GM18519 (cell line): ENCODE results near the gene PRKCE.

Experiments used
- ATAC-seq: cut with Tn5 transposase; IDR thresholded peaks from one replicate; pipeline ENCODE4 v1.9.1; 2021; ENCODE audit warnings: mild to moderate bottlenecking, moderate library complexity; ENCODE audit not compliant: unreplicated experiment, low FRiP score

The PRKCE gene

DNA sequence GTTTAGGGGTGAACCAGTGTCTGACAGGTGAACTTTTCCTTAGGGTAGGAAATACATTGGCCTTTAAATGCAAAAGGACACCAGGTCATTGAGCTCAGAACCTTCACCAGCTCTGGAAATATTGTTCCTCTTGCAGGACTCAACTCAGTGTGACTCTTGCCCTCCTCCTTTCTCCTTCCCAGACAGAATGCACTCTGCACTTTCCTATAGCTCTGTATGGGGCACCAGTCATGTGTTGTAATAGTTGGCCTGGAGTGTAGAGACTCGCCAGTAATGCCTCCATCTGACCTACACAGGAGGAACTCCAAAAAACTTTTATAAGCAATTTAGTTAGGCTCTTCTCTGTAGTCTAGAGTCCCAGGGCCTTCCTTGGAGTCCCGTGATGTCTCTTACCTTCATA lies 397.2 kb downstream of the PRKCE start:
- no peak for ATAC-seq

DNA sequence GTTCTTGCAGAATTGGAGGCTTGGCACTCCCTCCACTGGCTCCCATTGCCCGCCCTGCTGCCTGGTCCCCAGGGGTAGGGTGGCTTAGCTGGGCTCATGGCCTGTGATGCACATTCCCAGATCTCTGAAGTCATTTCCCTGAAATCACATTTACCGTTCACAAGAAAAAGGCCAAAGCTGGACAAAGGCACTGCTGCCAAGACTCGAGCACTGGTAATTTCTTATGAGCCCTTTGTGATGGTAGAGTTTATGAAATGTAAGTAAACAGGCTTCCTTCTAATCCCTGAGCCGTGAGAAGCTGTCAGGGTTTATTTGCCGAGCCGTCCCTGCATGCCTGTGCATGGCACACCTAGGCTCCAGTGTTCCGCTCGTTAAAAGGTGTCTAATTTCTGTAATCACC lies 398.6 kb downstream of the PRKCE start:
- ATAC-seq, result no peak

DNA sequence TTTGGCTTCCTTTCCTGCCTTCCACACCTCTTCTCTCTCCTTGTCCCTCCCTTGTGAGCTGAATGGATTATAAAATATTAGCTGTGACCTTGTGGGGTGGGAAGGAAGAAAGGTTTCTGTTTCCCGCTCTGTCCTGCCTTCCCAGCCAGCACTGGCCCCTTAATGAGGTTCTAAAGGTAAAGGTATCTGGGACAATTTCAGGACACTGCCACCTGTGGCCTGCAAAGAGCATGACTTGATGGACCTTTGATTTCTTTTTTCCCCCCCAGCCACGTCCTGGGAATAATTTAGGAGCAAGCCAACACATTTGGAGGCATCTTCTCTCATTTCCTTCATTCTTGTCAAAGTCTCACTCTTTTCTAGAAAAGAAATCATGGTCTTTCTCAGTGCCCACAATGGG lies 399.0 kb downstream of the PRKCE start:
- ATAC-seq, result no peak

DNA sequence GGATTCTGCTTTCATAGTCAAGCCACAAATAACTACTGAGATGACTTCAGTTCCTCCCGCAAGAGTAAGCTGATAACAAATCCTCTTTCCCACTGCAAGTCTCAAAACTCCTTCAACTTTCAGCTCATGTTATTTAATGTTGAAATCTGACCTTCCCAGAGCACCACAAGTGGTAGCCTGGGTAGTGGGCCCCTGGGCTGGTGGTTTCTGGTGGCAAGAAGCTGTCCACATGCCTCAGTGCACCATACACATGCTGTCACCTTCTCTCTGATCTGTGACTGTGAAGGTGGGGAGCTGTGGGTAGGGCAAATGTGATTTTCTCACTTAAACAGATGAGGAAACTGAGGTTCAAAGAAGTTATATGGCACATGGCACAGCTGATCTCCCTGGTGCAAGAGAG lies 399.6 kb downstream of the PRKCE start:
- no peak for ATAC-seq

DNA sequence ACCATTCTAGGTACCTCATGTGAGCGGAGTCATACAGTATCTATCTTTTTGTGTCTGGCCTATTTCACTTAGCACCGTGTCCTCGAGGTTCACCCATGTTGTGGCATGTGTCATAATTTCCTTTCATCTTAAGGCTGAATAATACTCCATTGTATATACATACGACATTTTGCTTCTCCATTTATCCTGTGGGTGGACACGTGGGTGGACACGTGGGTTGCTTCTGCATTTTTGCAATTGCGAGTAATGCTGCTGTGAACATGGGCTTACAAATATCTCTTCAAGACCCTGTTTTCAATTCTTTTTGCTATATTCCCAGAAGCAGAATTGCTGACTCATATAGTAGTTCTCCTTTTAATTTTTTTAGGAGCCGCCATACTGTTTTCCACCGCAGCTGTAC lies 402.1 kb downstream of the PRKCE start:
- ATAC-seq, result no peak

DNA sequence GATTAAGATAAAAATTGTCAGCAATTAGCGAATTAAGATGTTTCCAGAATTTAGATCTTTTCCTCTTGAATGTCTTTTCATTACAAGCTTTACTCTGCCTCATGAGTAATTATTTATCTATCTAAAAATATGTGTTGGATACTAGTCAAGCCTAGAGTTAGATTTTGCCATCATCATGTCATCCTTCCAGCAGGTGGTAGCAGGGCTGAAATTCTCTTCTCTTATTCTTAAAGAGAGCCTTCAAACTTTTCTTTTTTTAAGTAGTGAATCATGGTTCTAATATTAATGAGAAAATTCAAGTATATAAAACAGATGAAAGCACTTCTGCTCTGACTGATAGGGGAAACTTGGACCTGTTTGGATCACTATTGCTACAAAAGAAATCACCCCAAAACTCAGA lies 405.1 kb downstream of the PRKCE start:
- ATAC-seq, result no peak

DNA sequence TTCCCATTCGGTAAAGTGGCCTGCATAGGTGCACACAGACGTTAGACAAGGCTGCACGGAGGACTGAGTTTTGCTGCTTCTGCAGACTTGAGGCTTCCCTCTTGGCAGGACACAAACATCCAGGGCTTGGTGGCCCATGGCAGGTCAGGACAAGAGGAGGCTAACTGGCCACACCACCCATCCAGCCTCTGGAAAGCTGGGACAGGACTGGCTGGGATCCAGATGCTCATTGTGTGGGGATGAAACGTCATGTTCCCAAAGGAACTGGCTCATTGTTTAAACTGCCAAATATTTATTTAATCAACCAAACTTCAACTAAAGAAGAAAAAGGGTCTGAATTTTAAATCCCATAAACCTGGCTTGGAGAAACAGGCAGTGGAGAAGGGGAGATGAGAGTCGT lies 406.7 kb downstream of the PRKCE start:
- ATAC-seq, result no peak

DNA sequence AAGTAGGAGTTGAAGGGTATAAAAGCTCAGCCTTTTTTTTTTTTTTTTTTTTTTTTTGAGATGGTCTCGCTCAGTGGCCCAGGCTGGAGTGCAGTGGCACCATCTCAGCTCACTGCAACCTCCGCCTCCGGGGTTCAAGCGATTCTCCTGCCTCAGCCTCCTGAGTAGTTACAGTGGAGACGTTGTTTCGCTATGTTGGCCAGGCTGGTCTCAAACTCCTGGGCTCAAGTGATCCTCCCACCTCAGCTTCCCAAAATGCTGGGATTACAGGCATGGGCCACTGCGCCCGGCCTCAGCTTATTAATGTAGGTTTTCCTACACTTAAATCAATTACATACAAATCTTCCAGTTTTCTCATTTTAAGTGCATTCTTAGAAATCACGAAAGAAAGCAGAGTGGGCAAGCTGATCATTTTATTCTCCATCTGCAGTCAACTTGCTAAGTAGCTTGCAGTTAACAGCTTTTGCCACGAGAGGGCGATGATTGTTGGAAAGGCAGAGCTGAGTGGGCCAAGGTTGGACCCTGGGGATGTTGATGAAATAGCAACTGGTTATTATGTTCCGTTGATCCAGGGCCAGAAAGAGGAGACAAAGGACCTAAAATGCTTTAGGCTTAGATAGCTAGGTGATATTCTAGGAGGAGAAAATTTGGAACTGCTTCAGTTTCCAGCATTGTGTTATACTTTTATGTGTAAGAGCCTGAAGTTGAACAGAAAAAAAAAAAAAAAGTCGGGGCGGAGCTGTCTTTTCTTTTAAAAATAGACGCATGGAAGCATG lies 411.4 kb downstream of the PRKCE start:
- ATAC-seq, result no peak

DNA sequence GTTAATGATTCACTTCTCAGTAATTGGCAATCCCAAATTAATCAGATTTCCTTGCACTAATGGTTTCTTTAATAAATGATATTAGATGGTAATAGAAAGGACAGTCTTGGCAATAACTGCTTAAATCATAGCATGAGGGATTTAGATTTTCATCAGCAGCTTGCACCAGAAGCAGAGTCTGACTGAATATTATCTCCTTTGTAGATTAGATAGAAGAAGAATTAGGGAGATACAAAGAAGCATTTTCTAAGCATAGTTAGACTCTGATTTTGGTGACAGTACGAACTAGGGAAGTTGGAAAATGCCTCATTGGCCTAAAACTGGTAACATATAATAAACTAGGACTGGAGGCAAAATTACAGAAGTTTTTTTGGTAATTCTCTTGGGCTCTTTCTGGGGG lies 412.9 kb downstream of the PRKCE start:
- ATAC-seq, result no peak

DNA sequence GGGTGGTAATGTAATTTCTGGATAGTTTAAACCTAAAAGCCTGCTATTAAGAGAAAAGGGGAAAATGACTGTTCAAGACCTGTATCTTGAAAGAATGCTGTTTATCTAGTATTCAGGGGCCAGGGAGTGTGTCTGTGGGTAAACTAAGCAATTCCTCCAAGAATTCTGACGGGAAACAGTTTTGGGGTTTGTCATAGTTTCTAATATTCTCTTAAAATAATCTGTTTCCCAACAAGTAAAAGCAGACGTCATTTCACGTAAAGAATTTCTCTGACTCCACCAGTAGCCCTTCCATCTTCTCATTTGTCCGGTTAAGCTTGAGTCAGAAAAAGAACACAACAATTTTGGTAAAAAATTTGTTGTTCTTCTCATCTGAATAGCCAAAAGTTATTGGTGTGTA lies 413.7 kb downstream of the PRKCE start:
- ATAC-seq, result no peak

DNA sequence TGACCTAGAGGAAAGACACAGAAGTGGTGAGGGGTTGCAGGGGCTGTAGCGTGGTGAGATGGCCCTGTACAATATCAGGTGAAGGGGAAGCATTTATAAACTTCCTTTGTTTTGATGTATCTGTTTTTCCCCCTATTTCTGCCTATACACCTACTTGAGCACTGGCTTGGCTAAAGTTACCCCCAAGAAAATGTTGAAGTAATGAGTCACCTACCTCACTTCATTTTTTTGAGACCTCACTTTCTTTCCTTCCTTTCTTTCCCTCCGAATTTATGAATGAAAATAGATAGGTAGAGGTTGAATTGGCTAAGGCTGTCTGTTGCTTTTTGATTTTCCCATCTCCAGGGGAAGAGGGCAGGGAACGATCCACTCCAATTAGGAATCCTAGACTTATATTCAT lies 414.6 kb downstream of the PRKCE start:
- ATAC-seq, result no peak

DNA sequence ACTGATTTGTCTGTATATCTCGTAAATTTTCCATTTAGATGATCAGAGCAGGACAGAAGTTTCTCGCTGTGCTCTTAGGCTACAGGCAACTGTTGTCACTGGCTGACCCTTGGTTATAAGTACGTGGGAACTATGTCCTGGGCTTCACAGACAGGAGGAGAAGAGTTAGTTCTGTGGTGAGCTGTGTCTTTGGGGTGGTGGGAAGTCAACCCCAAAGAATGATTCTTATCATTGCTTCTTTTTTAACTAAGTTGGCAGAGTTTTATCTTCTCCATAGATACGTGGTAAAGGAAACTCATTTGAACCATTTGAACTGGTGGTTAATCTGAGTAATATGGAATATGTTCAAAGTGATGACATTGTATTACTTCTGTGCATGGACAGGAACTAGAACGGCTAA lies 415.1 kb downstream of the PRKCE start:
- no peak for ATAC-seq

DNA sequence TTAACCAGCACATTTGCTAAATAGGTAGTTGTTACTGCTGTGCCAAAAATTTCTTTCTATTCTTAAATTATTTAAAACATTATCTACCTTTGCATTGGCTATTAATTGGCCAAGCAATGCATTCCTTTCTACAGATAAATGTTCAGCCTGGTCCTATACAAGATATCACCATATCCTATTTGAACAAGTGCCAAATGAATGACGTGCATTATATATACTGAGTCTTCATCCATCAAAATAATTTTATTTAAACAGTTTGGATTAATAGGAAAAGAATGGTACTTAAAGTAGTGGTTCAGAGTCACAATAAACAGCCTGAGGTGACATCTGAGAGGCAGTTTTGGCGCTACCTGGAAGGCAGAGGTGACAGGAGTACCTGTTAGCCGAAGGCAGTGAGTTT lies 415.6 kb downstream of the PRKCE start:
- ATAC-seq, result no peak

DNA sequence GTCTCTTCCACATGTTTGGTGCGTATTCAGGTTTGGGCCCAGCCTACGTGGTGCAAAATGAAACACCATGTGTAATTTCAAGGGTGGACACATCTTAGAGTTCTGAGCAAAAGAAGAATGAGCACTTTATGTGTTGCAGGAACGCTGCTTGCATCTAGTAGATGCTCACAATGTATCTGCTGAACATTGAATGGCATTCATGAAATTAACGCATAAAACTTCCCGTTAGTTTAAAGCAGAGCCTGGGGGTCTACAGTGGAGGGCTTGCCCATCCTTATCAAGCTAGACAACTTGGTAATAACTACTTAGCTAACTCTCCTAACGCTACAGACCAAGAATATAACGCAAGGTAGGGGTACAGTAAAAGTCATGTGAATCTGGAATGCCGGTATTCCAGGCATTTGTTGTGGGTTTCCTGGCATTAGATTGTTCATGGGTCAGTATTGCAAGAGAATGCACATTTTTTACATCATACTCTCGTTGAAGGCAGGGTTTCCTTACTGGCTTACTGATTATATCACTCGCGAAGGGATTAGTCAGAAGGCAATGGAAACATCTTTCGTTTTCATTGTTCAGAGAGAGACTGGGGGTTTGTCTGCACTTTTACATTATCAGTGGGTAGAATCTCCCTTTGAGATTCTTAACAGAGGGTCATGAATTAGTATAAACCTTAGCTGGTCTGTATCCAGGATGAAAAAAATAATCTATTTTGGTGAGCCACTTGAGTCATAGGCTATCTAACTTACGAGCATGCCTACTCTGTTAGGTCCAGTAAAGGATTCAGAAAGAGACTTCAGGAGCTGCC lies 416.2 kb downstream of the PRKCE start:
- no peak for ATAC-seq

DNA sequence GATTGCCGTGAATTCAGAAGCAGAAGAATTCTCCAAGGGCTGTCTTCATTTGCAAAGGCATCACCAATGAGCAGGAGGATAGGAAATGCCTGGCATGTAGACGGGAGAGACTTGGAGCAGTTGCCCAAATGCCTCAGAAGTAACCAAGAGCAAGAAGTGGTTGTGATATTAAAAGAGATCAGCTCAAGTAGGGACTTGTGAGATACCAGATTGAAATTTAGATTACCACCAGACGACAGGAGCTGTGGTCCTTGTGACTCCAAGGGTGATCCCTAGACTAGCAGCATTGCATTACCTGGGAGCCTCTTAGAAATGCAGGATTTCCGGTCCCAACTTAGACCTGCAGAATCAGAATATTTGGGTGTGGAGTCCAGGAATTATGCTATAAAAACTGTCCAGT lies 417.2 kb downstream of the PRKCE start:
- ATAC-seq, result no peak

DNA sequence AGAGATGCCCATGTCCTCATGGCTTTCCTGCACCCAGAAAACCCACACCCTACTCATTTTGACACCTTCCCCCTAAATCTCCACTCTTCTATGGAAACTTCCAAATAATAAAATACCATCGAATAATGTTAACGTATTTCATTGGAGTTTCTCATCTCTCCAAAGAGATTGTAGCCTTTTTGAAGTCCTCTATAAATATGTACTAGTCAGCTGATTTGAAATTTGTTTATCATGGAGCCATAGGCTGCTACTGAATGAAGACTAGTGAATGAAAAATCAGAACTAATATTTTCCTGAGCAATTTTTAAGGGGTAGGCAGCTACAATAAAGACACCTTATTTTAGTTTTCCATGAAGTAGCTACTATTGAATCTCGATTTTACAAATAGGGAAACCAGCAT lies 419.6 kb downstream of the PRKCE start:
- no peak for ATAC-seq

DNA sequence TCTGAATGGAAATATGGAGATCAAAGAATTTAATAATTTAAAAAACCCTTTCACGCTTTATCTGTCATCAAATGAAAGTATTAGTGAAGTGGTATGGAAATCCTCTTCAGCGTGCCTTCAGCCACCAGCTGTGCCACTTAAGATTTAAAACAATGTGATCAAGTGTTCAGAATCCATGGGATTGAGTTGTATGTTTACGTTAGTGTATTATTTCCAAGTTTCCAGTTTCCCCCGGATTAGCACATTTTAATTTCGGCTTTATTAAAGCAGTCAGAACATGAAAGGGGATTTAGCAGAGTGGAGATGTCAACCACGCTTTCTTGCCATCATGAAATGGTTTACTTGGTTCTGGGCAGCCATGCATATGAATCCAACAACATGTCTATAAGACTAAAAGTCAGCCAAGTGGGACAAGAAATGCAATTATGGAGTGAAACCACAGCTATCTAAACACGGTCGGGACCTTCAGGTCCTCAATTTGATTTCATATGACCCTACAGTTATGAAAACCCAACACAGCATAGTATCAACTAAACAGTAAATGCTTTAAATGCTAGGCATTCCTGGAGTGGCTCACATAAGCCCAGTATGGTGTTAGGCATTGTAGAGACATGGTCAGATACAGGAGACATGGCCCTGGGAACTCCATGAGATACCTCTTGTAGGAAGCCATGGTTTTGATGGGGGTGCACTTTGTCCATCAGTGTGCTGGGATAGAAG lies 420.8 kb downstream of the PRKCE start:
- no peak for ATAC-seq

DNA sequence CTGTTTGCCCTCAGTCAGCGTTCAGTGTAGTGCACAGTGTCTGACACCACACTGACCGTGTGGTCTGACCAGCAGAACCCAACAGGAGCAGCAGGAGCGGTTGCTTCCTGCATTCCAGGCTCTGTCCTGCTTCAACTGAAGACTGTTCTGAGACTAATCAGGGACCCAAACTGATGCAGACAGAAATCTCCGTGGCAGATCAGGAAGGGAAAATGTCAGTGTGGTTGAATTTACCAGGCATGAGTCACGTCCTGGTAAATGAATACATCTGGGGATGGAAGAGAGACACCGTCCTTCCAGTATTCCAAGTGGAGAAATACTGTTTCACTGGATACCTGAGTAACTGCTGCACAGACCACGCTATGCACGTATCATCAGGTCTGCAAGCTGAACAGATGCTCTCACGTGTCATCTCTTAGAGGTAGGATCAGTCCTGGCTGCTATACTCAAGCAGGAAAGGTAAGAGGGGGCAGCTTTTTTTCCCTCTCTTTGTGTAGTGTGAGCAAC lies 422.1 kb downstream of the PRKCE start:
- no peak for ATAC-seq

DNA sequence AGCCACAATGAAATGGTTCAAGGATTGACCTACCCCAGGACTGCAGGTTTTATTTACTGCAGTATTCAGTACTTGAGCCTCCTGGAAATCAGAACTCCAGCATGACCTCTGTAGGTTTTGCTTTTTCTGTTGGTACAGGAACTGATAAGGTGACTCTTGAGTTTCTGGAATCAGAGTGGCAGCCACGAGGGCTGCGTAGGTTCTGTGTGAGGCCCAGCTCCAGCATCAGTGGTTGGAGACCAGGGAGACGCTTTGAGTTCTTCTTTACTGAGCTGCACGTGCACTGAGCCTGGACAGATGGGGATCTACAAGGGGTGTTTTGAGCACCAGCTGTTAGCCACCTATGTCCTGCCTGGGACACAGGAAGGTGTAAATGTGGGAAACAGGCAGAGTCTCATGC lies 423.0 kb downstream of the PRKCE start:
- no peak for ATAC-seq

DNA sequence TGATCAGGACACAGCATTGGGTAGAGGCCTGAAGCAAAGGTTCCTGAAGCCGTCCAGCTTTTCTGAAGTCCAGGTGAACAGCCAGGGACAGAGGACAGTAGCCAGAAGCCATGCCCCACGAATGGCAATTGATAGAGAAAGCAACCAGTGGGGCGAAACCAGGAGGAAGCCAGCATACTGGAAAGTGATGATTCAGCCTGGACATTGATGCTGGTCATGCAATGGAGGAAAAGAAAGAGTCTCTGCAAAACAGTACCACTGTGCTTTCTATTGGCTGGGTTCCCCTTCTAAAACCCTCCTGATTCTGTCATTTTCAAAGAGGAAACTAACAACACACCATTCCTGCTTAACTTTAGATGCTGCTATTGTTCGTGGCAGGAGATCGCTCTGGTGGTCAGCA lies 424.4 kb downstream of the PRKCE start:
- ATAC-seq, result no peak

DNA sequence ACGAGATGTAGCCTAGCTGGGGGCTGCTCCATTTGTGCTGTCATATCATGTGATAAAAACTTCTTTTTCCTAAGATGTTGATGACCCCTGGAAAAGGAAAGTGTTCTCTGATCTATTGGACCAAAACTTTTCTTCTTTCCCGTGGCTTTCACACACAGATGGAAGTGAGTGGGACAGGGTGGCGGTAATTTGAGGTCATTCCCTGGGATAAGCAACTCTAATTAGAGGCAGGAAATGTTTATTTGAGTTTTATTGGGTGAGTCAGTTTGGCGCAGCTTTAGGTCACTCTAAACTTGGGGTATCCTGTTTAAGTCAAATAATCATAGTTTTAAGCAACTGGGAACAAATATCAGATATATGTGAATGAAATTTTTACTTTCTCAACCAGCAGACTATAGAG lies 424.8 kb downstream of the PRKCE start:
- no peak for ATAC-seq
